ENCODE data around the gene TGFB3.
A peak's percentile ranks its signal among the peaks of the same experiment; 100 is the strongest.

Gene TGFB3

DNA sequence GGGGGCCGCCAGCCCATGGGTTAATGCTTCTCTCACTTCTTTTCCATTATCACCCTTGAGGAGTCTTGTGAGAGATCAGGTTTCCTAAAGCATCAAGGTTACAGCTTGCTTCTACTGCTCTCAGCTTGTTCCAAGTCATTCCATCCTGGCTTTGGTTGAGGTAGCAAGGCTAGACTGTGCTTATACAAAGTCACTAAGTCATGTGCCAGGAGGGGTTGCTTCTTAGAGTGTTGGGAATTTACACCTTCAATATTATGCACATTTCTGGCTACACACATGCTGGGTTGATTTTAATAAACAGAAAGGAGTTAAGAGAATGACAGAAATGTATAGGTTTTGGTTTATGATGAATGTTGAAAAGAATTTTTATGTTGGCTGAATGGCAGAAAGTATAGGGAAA is 25.6 kb upstream of the TGFB3 start:
- Histone ChIP-seq H3K4me1 (ENCODE audit: control insufficient read depth in 1 of 2, insufficient read depth in 2 of 2, low read length in 2 of 2) (peaks cover 0 to 3% of the 10 kb centered on the region in 2 donors), H3K36me3 (ENCODE audit: control insufficient read depth in 1 of 2, insufficient read depth in 2 of 2, low read length in 2 of 2) (peaks cover 35 to 47% of the 10 kb centered on the region in 2 donors)

DNA sequence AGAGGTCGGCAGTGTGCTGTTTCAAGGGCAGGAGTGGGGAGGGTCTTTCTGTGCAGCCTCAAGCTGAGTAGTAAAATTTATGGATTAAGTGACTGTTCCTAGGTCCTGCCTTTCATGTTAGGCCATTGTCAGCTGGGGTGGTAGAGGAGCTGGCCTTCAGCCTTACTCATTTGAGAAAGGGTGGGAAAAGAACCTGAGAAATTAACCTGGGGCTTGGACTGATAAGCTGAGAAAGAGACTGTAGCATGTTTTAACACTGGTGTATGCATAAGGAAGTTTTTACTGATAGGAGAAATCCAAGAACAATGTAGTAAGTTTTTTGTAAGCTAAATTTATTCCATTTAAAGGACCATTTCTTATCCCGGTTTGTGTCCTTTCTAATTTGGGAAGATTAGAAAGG is 24.5 kb upstream of the TGFB3 start:
- peaks cover 7 to 17% of the 10 kb centered on the region in 2 donors for H3K9me3 ChIP-seq (ENCODE audit: control insufficient read depth in 1 of 2, low read length in 2 of 2)
- H3K27me3 ChIP-seq (ENCODE audit: low read depth, low read length): no peaks in the 10 kb centered on the region
- H3K27ac ChIP-seq (ENCODE audit: low read length): no peak overlapping the region
- no peaks in the 10 kb centered on the region for H3K4me1 ChIP-seq (ENCODE audit: control insufficient read depth in 1 of 2, insufficient read depth in 2 of 2, low read length in 2 of 2)
- H3K36me3 ChIP-seq (ENCODE audit: control insufficient read depth in 1 of 2, insufficient read depth in 2 of 2, low read length in 2 of 2): peaks cover 40 to 53% of the 10 kb centered on the region in 2 donors
- H3K4me3 ChIP-seq (ENCODE audit: low read depth in 1 of 2, low read length in 2 of 2): no peak overlapping the region

More for the DNA sequence above, 25.6 kb upstream of the TGFB3 start:
- no peak overlapping the region for H3K4me3 ChIP-seq (ENCODE audit: low read depth in 1 of 2, low read length in 2 of 2)
- H3K27ac ChIP-seq (ENCODE audit: low read length): no peak overlapping the region
- peaks cover 7 to 17% of the 10 kb centered on the region in 2 donors for H3K9me3 ChIP-seq (ENCODE audit: control insufficient read depth in 1 of 2, low read length in 2 of 2)
- no peaks in the 10 kb centered on the region for H3K27me3 ChIP-seq (ENCODE audit: low read depth, low read length)

DNA sequence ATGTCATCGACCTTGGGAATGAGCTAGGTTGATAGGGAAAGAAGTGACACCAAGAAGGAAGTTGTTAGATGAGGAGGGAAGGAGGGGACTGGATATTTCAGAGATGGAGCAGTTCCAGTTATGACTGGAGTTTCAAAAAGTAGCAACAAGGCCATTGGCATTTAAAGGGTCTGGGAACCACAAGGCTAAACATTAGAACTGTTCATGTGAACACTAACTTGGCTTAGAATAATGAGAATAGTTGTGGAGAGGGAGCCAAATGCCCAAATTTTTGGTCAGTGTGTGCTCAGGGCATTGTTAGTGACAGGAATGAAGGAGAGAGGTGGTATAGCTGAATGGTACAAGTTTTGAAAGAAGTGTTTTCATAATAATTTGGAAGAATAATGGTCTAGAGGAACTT is 20.6 kb upstream of the TGFB3 start:
- Histone ChIP-seq H3K9me3 (ENCODE audit: control insufficient read depth in 1 of 2, low read length in 2 of 2) (peaks cover 7 to 17% of the 10 kb centered on the region in 2 donors), H3K27me3 (ENCODE audit: low read depth, low read length) (no peaks in the 10 kb centered on the region), H3K4me1 (ENCODE audit: control insufficient read depth in 1 of 2, insufficient read depth in 2 of 2, low read length in 2 of 2) (no peaks in the 10 kb centered on the region), H3K36me3 (ENCODE audit: control insufficient read depth in 1 of 2, insufficient read depth in 2 of 2, low read length in 2 of 2) (peaks cover 37 to 58% of the 10 kb centered on the region in 2 donors), H3K4me3 (ENCODE audit: low read depth in 1 of 2, low read length in 2 of 2) (no peak overlapping the region), H3K27ac (ENCODE audit: low read length) (no peak overlapping the region)

DNA sequence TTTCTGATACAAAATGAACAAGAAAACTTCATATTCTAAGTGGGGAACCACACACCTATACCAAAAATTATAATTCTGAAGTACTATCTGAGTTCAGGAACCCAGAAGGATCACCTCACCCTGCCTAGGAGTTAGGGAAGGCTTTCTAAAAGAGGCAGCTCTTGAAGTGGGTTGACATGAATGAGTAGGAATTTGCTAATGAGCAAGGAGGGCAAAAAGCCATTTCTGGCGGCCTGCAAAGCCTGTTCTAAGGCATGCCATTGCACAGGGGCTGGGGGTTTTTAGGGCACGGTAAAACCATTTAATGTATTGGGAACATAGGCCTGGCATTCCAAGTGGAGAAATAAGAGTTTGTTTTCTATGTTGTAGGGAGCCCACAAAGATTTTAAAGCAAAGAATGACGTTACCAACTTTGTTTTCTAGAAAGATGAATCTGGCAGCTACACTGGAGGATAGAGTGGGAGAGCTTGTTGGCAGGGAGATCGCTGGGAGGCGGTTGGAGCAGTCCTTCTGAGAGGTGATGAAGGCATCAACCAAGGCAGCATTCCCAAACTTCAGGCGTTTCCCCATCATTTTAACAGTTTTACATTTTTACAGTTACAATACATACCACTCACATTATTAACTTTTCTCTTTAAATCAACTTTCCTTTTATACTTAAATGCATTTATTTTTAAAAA is 17.9 kb upstream of the TGFB3 start:
- H3K27ac ChIP-seq (ENCODE audit: low read length): no peak overlapping the region

DNA sequence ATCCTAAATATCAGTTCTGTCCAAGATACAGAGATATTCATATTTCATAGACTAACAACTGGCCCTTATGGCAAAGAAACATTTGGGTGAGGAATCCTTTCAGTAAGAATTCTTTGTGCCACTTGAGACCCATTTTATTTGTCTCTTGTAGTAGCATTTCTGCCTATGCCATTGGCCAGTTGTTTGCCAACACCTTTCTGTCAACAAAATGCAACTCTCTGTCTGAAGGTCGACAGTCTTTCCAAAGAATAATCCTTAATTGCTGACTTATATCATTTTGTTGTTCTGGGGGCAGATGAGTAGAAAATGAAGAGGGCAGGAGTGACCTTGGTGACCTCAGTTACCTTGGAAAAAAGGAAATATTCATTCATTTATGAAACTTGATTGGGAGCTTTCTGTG is 14.7 kb upstream of the TGFB3 start:
- no peaks in the 10 kb centered on the region for H3K27me3 ChIP-seq (ENCODE audit: low read depth, low read length)
- H3K4me3 ChIP-seq (ENCODE audit: low read depth in 1 of 2, low read length in 2 of 2): no peak overlapping the region
- peaks cover 26 to 28% of the 10 kb centered on the region in 2 donors for H3K36me3 ChIP-seq (ENCODE audit: control insufficient read depth in 1 of 2, insufficient read depth in 2 of 2, low read length in 2 of 2)
- no peak overlapping the region for H3K27ac ChIP-seq (ENCODE audit: low read length)
- peaks cover 0 to 11% of the 10 kb centered on the region in 2 donors for H3K4me1 ChIP-seq (ENCODE audit: control insufficient read depth in 1 of 2, insufficient read depth in 2 of 2, low read length in 2 of 2)
- H3K9me3 ChIP-seq (ENCODE audit: control insufficient read depth in 1 of 2, low read length in 2 of 2): no peaks in the 10 kb centered on the region

More for the DNA sequence above, 17.9 kb upstream of the TGFB3 start:
- H3K36me3 ChIP-seq (ENCODE audit: control insufficient read depth in 1 of 2, insufficient read depth in 2 of 2, low read length in 2 of 2): peaks cover 27 to 35% of the 10 kb centered on the region in 2 donors
- H3K4me3 ChIP-seq (ENCODE audit: low read depth in 1 of 2, low read length in 2 of 2): no peak overlapping the region
- H3K4me1 ChIP-seq (ENCODE audit: control insufficient read depth in 1 of 2, insufficient read depth in 2 of 2, low read length in 2 of 2): peaks cover 0 to 2% of the 10 kb centered on the region in 2 donors
- no peaks in the 10 kb centered on the region for H3K27me3 ChIP-seq (ENCODE audit: low read depth, low read length)
- peaks cover 0 to 10% of the 10 kb centered on the region in 2 donors for H3K9me3 ChIP-seq (ENCODE audit: control insufficient read depth in 1 of 2, low read length in 2 of 2)

DNA sequence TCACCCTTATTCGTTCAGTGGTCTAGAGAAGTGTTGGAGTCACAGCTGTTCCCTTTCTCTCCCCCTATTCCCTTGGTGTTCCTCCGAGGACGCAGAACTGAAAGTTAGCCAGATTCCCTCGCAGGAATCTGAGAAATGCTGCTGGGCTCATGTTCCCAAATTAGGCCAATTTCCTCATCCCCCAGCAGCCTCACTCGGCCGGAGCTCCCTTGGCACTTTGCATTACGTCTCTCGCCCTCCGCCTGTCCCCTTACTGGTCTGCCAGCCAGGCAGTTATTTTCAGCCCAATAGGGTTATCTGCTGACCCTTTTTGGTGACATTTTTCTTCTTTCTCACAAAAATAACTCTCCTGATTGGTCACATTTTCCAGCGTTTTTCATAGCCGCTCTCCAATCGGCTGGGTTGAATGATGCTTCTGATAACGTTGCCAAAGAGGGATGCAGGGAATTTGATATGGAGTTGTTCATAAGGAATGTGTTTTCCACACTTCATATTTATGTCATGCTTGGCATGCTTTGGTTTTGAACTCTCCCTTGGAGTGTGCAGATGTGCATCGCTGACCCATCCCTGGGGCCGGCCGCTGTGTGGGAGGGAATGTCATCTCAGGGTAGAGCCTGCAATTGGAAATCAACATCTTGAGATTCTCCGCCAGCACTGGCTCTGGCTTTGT is 13.7 kb upstream of the TGFB3 start:
- peaks cover 0 to 13% of the 10 kb centered on the region in 2 donors for H3K4me1 ChIP-seq (ENCODE audit: control insufficient read depth in 1 of 2, insufficient read depth in 2 of 2, low read length in 2 of 2)
- H3K9me3 ChIP-seq (ENCODE audit: control insufficient read depth in 1 of 2, low read length in 2 of 2): no peaks in the 10 kb centered on the region
- H3K27me3 ChIP-seq (ENCODE audit: low read depth, low read length): no peaks in the 10 kb centered on the region
- peak overlapping the region; percentile 78 for H3K27ac ChIP-seq (ENCODE audit: low read length)
- H3K4me3 ChIP-seq (ENCODE audit: low read depth in 1 of 2, low read length in 2 of 2): peak overlapping the region in 1 of 2 donors; percentile 1
- H3K36me3 ChIP-seq (ENCODE audit: control insufficient read depth in 1 of 2, insufficient read depth in 2 of 2, low read length in 2 of 2): peaks cover 17 to 19% of the 10 kb centered on the region in 2 donors

DNA sequence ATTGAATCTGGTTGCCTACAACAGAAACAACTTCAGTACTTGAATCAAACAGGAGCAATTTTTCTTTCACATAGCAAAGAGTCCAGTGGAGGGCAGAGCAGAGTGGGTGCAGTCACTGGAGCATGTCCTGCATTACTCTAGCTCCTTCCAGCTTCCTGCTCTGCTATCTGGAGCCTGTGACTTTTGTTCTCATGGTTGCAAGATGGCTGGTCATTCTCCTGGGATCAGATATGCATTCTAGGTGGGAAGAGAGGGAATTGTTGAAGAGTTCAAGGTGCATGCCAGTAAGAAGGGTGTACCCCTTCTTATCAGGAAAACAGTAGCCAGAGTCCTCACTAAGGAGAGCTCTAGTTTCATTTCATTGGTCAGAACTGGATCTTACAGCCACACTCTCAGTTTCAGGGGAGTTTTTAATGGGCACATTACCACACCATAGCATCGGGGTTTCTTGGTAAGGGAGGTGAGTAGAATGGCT is 11.8 kb upstream of the TGFB3 start:
- peak overlapping the region; percentile 20 for H3K27ac ChIP-seq (ENCODE audit: low read length)
- H3K27me3 ChIP-seq (ENCODE audit: low read depth, low read length): no peaks in the 10 kb centered on the region
- no peak overlapping the region for H3K4me3 ChIP-seq (ENCODE audit: low read depth in 1 of 2, low read length in 2 of 2)
- H3K36me3 ChIP-seq (ENCODE audit: control insufficient read depth in 1 of 2, insufficient read depth in 2 of 2, low read length in 2 of 2): peaks cover 16 to 27% of the 10 kb centered on the region in 2 donors
- no peaks in the 10 kb centered on the region for H3K9me3 ChIP-seq (ENCODE audit: control insufficient read depth in 1 of 2, low read length in 2 of 2)
- H3K4me1 ChIP-seq (ENCODE audit: control insufficient read depth in 1 of 2, insufficient read depth in 2 of 2, low read length in 2 of 2): peaks cover 0 to 13% of the 10 kb centered on the region in 2 donors

DNA sequence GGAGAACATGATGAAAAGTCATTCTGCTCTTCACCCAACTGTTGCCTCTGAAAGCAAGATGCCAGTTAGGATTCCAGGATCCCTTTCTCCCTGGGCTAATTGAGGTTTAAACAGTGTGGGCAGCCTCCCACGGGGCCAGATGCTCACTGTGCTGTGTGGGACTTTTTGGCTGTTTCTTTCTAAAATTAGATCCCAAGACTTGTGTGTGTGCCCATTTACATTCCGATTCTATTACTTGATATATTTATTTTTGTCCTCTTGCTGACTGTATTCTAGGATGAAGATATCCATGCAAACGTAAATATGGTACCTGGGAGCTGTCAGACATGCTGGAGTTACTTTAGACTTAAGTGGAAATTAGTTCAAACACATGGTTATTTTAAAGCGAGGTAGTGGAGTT is 10.0 kb upstream of the TGFB3 start:
- Histone ChIP-seq H3K27me3 (ENCODE audit: low read depth, low read length) (no peaks in the 10 kb centered on the region), H3K36me3 (ENCODE audit: control insufficient read depth in 1 of 2, insufficient read depth in 2 of 2, low read length in 2 of 2) (peaks cover 8 to 17% of the 10 kb centered on the region in 2 donors), H3K4me3 (ENCODE audit: low read depth in 1 of 2, low read length in 2 of 2) (no peak overlapping the region), H3K9me3 (ENCODE audit: control insufficient read depth in 1 of 2, low read length in 2 of 2) (no peaks in the 10 kb centered on the region), H3K4me1 (ENCODE audit: control insufficient read depth in 1 of 2, insufficient read depth in 2 of 2, low read length in 2 of 2) (peaks cover under 1 to 18% of the 10 kb centered on the region in 2 donors), H3K27ac (ENCODE audit: low read length) (peak overlapping the region; percentile 29)

DNA sequence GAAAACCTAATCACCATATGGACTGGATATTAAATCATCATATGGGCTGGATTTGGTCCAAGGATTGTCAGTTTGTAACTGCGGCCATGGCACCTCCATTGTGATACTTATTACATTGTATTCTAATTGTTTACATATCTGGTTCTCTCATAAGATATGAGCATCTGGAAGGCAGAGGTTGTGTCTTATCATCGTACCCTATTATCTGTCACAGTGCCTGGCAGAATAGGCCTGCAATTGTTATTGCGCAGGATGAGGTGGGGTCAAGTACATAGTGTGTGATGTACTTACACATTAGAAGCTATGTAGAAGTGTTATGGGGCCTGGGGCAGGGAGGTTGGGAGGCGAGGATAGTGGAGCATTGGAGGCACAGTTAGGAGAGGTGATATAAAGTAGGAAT is 8.5 kb upstream of the TGFB3 start:
- no peaks in the 10 kb centered on the region for H3K27me3 ChIP-seq (ENCODE audit: low read depth, low read length)
- H3K27ac ChIP-seq (ENCODE audit: low read length): no peak overlapping the region
- no peaks in the 10 kb centered on the region for H3K9me3 ChIP-seq (ENCODE audit: control insufficient read depth in 1 of 2, low read length in 2 of 2)
- H3K36me3 ChIP-seq (ENCODE audit: control insufficient read depth in 1 of 2, insufficient read depth in 2 of 2, low read length in 2 of 2): peaks cover 7 to 20% of the 10 kb centered on the region in 2 donors
- peaks cover 6 to 22% of the 10 kb centered on the region in 2 donors for H3K4me1 ChIP-seq (ENCODE audit: control insufficient read depth in 1 of 2, insufficient read depth in 2 of 2, low read length in 2 of 2)
- no peak overlapping the region for H3K4me3 ChIP-seq (ENCODE audit: low read depth in 1 of 2, low read length in 2 of 2)

DNA sequence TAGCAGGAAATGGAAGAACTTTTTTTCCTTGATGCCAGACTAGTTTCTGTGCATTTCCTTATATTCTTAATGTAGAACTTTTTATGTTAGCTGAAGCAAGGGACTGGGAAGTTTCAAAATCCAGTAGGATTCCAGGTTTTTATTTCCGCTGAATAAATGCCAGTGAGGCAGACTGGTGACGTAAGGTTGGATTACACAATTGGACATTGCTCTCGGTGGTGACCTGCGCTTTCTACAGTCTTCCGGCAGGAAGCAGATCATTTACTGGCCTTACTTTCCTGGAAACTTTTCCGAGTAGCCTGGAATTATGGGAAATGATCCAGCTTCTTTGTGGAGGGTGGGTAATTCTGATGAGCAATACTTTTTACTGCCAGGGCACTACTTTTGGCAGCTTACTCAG is 7.3 kb upstream of the TGFB3 start:
- Histone ChIP-seq H3K27ac (ENCODE audit: low read length) (peak overlapping the region; percentile 87), H3K4me1 (ENCODE audit: control insufficient read depth in 1 of 2, insufficient read depth in 2 of 2, low read length in 2 of 2) (peaks cover 6 to 22% of the 10 kb centered on the region in 2 donors), H3K4me3 (ENCODE audit: low read depth in 1 of 2, low read length in 2 of 2) (no peak overlapping the region), H3K36me3 (ENCODE audit: control insufficient read depth in 1 of 2, insufficient read depth in 2 of 2, low read length in 2 of 2) (peaks cover 7 to 20% of the 10 kb centered on the region in 2 donors), H3K9me3 (ENCODE audit: control insufficient read depth in 1 of 2, low read length in 2 of 2) (no peaks in the 10 kb centered on the region), H3K27me3 (ENCODE audit: low read depth, low read length) (no peaks in the 10 kb centered on the region)

DNA sequence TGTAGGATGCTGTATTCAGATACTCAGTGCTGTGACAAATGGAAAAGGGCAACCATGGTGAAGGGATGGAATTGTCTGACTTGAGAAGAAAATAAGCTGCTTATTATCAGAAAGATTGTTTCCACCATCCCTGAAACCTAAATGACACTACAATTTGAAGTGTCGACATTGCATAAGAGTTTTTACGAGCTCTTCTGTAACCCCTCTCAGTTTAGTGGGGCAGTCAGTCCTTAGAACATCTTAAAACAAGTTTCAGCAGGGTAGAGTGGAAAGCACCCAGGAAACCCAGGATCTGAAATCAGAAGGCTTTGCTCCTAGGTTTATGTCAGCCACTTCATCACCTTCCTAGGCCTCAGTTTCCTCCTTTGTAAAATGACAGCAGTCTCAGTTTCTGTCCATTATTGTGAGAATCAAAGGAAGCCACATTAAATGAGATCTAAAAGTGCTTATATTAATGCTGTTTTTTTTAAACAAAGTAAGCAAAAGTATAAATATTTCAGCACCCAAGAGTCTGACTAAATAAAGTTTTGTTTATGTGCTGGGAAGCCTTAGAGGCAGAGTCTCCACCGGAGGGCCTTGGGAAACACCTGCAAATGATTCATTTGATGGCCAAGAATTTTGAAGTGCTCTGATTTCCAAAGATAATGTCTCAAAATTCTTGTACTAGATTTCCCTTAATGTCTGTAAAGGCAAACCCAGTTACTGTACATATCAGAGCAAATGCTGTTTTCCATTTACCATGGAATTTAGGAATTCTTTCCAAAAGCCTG is 5.6 kb upstream of the TGFB3 start:
- H3K36me3 ChIP-seq (ENCODE audit: control insufficient read depth in 1 of 2, insufficient read depth in 2 of 2, low read length in 2 of 2): peaks cover 7 to 15% of the 10 kb centered on the region in 2 donors
- no peaks in the 10 kb centered on the region for H3K27me3 ChIP-seq (ENCODE audit: low read depth, low read length)
- H3K4me1 ChIP-seq (ENCODE audit: control insufficient read depth in 1 of 2, insufficient read depth in 2 of 2, low read length in 2 of 2): peaks cover 6 to 22% of the 10 kb centered on the region in 2 donors
- H3K4me3 ChIP-seq (ENCODE audit: low read depth in 1 of 2, low read length in 2 of 2): no peak overlapping the region
- H3K27ac ChIP-seq (ENCODE audit: low read length): no peak overlapping the region
- H3K9me3 ChIP-seq (ENCODE audit: control insufficient read depth in 1 of 2, low read length in 2 of 2): no peaks in the 10 kb centered on the region
